ENCODE data around the gene EFR3B.
"Not testable (repeated sequence)": the region's sequence is repeated elsewhere in the genome, so short reads cannot be mapped to it uniquely, and the experiment has no call there.

Gene EFR3B

DNA sequence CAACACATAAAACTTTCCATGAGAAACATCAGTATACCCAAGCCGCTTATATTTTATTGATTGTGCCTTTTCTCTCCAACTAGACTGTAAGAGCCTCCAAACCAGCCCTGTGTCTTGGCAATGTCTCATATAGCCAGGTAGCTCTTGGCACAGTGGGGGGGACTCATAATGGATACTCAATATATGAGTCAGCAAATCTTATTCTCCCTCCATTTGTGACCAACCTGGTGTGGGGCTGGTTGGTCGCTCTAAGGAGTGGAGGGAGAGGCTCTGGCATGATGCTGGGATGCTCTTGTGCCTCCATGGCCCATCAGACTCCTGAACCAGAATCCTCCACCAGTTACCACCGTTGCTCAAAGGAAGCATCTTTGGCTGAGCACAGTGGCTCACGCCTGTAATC lies 32.0 kb downstream of the EFR3B start:
- no peak for DNase-seq

GRCh38 chr2:25074826-25075225 lies 33.0 kb downstream of the EFR3B start:
- no peak for DNase-seq

DNA sequence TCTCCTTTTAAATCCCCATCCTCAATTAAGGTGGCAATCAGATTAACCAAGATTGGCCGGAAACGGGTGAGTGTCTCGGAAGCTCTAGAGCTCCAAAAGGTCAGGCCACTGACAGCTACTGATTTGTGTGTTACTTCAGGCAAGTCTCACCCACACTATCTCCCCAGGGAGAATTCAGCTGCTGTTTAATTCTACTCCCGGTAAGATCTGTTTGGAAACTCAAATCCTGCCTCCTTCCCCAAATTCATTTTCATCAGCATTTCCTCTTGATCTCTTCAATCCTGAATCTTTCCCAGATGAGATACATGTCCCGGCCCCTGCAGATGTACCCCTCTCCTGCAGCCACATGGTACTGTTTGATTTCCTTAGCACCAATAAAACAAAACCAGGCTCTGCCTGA lies 34.9 kb downstream of the EFR3B start:
- no peak for DNase-seq

GRCh38 chr2:25077789-25078169 lies 35.9 kb downstream of the EFR3B start:
- DNase-seq: no peak

DNA sequence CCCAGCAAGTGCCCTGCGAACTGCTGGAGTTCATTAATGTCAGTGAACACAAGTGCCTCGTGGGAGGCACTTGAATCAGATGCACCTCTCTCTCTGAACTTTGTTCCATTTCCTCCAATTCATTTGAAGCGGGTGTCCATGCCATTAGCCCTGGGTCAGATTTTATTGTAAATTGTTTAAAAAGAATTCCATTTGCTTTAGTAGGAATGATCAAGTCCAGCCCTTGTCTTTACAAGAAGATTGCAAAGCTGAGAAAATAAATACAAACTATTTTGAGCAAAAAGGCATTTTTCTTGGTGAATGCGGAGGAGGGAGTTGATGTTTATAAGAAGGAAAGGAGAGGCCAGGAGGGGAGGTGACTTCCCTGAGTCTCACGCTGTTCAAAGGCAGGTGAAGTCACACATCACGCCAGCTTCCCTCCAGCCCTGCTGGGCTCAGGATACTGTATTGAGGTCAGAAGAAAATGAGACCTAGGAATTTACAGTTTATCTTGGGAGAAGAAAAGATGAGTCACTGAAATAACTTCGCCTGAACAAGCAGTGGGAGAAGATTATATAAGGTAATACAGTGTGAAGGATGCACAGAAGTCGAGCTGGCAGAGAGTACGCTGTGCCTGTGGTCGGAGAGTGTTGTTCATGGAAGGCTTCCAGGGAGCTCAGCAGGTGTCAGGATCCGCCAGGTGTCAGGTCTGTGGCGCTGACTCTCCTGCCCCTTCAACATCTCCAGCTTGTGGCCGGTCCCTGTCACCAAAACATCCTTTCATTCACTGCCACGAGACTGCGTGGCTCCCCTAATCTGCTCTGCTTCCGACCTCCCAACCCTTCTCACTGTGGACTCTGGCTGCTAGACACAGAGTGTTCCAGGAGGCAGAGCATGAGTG lies 36.5 kb downstream of the EFR3B start:
- no peak for DNase-seq

GRCh38 chr2:25079050-25079635 lies 37.3 kb downstream of the EFR3B start:
- no peak for DNase-seq

- no peak for DNase-seq
Measured at GRCh38 chr2:25081237-25081790, 39.4 kb downstream of the EFR3B start.

DNA sequence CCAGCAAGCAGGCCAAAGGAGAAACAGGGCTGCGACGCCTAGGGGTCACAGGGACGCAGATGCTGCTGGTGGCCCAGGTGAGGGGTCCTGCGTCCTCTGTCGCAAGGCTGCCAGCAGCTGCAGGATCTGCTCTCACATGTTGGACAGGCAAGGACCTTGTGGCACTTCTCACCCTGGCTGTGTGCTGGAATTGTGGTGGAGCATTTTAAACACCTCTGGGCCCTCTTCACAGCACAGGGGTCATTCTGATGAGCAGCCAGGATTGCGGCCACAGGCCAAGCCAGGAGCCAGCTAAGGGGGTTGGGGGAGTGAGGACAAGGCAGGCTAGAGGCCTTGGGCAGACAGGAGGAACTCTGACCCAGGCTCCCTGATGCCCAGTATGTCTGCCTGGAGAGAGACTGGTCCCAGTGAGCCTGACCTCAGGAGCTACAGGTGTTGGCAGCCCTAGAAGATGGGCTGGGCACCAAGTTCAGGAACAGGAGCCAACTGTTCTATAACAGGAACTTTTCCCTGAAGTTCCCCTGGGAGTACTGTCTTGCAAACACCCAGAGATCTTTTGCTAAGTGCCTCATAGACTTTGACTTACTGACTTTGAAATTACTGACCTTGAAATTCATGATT lies 40.2 kb downstream of the EFR3B start:
- DNase-seq: no peak

- DNase-seq: no peak
Measured at GRCh38 chr2:25085761-25086560, 44.1 kb downstream of the EFR3B start.

DNA sequence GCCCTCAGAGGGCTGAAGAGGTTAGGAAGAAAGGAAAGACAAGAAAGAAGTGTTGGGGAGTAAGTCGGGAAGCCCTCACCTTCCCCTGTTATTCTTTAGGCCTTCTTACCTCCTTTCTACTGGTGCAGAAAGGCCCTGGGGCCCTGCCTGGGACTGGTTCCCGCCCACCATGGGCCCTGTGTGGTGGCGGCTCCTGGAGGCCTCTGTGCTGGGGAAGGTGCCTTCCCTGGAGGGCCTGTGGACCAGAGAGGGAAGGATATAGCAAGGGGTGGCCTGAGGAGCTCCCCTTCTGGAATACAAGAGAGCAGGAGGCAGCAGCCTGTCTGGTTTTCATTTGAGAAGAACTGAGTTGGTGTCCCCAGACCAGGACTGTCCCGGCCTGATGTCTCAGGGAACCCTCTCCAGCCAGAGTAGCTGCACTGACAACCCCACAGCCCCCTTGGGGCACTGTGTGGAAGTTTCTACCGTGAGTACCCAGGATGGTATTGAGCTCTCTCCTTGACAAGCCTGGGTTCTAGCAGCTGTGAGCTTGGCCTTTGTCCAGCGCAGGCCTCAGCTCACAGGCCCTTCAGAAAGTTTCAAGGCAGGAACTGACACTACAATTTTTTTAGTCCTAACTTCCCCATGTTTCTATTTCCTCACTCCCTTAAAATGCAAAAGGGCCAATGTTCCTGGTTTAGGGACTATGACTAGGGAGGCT lies 47.1 kb downstream of the EFR3B start:
- DNase-seq: no peak

GRCh38 chr2:25089605-25090315 lies 47.9 kb downstream of the EFR3B start:
- no peak for DNase-seq

- no peak for DNase-seq
Measured at GRCh38 chr2:25090801-25091200, 48.9 kb downstream of the EFR3B start.

- DNase-seq: no peak
Measured at GRCh38 chr2:25091265-25091664, 49.4 kb downstream of the EFR3B start.

DNA sequence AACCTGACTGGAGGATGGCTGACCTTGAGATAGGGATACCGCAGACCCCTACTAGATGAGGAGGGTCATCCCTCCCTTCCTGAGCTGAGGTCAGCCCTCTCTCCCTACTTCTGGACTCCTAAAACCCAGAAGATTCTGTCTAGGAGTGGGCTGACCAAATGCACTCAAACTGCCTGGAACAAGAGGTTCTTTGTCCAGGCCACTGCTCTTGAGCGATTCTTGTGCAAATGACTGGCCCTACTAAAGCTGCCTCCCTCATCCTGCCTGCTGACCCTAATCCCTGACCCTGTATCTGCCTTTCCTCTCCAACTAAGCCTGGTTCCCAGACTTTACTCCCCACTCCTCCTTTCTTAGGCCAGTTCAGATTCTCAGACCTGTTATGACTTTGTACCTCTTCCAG lies 56.2 kb downstream of the EFR3B start:
- DNase-seq: no peak

DNA sequence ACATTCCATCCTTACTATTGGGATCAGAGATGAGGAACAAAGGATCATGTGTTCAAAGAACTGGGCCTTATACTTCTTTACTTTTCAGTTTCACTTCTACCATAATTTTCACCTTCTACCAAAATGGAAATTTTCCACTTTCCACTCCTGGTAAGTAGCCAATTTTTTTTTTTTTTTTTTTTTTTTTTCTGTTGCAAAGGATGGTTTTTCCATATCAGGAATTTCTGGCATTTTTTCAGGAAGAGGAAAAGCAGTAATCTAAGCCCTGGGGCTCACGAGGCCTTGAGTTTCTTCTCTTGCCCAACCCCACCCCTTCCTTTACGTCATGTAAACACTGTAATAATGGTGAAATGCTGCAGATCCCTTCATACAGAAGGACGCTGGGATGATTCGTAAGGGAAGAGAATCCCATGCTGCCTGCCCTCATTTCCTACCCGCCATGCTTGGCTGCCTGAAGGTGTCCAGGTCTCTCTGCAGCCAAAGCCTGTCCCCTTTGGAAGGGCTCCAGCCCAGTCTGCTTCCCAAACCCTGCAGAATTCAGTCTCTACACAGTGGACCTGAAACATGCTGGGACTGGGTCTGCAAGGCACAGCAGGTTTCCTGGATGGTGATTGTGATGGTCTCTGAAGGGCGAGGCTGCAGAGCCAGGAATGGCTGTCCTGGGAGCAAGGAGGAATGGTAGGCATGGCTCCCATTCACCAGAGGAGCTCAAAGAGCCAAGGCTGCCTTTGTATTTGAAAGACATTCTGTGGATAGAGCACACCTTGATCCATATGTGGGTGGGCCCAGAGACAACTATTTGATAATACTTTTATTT lies 57.0 kb downstream of the EFR3B start:
- DNase-seq: no peak

- DNase-seq: not testable (repeated sequence)
Measured at GRCh38 chr2:25102352-25102751, 60.5 kb downstream of the EFR3B start.

GRCh38 chr2:25103287-25103871 lies 61.5 kb downstream of the EFR3B start:
- DNase-seq: no peak

DNA sequence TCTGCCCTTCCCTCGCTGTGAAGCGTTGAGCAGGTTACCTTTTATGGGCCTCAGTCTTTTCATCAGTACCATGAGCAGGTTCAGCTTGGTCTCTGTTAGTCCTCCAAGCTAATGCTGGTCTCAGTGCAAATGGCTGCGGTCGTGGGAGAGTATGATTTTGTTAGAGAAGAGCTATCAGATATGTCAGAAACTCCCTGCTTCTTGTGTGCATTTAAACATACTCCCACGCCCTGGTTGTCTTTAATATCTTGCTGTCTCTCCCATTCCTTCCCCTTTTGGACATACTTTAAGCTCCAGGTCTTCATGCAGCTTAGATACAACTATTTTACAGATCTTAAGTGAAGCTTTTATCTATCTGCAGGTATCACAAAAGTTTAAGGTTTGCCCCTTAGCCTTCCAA lies 62.9 kb downstream of the EFR3B start:
- no peak for DNase-seq

- peak; percentile 24 for DNase-seq
Measured at GRCh38 chr2:25105336-25106085, 63.6 kb downstream of the EFR3B start.

DNA sequence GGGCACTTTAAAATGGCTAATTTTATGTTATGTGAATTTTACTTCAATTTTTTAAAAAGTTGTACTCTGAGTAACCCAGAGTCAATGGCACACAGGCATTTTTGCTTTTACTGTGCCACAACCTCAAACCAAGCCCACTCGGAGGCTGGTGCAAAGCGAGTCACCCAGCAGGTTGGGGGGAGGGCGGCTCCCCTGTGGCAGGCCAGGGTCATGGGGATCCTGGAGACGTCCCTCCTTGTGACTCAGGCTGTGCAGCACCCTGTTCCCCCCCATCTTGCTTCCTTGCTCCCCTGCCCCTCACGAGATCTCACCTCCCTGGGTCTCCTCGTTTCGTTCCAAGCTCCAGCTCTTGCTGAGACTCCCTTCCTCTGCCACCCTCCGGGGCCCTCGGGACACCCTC lies 67.9 kb downstream of the EFR3B start:
- DNase-seq: no peak

Measured in NCI-H1436 (cell line).